HepG2 (cell line): Measurements from ENCODE around the gene RELL2. TPM values are rescaled to one million over a fixed set of nuclear protein-coding genes. Genes with fewer than 3 reads are reported as not detected.

Source experiments
- EZH2 ChIP-seq: conservative IDR thresholded peaks from 2 replicates; pipeline ENCODE4 v1.6.1; 2012; ENCODE audit warnings: mild to moderate bottlenecking, low read depth, low read length, moderate library complexity
- FOXM1 ChIP-seq: sonication (generic); formaldehyde crosslinking; IDR thresholded peaks from 2 replicates; pipeline ENCODE4 v1.5.0; 2020; ENCODE audit warnings: missing genetic modification reagents
- PCBP1 ChIP-seq: fragments of 200-400 bp; formaldehyde crosslinking; IDR thresholded peaks from 2 replicates; pipeline ENCODE4 v1.6.1; 2017; ENCODE audit warnings: mild to moderate bottlenecking, low read depth, low read length, borderline replicate concordance
- SIN3B ChIP-seq: fragments of 150-350 bp; IDR thresholded peaks from 2 replicates; pipeline ENCODE4 v1.6.1; 2014; ENCODE audit warnings: low read length
- TARDBP ChIP-seq: sonication (generic); formaldehyde crosslinking; IDR thresholded peaks from 2 replicates; pipeline ENCODE4 v1.8.0; 2022; ENCODE audit warnings: mild to moderate bottlenecking, missing genetic modification reagents
- THAP8 ChIP-seq: sonication (generic); formaldehyde crosslinking; IDR thresholded peaks from 2 replicates; pipeline ENCODE4 v1.5.1; 2020; ENCODE audit warnings: missing genetic modification reagents, mild to moderate bottlenecking, borderline replicate concordance
- ZKSCAN5 ChIP-seq: sonication (generic); formaldehyde crosslinking; IDR thresholded peaks from 2 replicates; pipeline ENCODE4 v1.5.1; 2020; ENCODE audit warnings: mild to moderate bottlenecking, missing genetic modification reagents
- ZNF264 ChIP-seq: sonication (generic); formaldehyde crosslinking; IDR thresholded peaks from 2 replicates; pipeline ENCODE4 v1.4.0; 2020; ENCODE audit warnings: missing genetic modification reagents
- ZNF276 ChIP-seq: sonication (generic); formaldehyde crosslinking; IDR thresholded peaks from 2 replicates; pipeline ENCODE4 v1.4.0; 2020; ENCODE audit warnings: mild to moderate bottlenecking, low read depth, missing genetic modification reagents
- ZNF354B ChIP-seq: sonication (generic); formaldehyde crosslinking; IDR thresholded peaks from 2 replicates; pipeline ENCODE4 v1.8.0; 2022; ENCODE audit warnings: mild to moderate bottlenecking, missing genetic modification reagents
- ZNF547 ChIP-seq: sonication (generic); formaldehyde crosslinking; IDR thresholded peaks from 2 replicates; pipeline ENCODE4 v1.5.1; 2020; ENCODE audit warnings: mild to moderate bottlenecking, missing genetic modification reagents
- polyA plus RNA-seq, 8 experiments: library from polyadenylated mRNA; depleted of rRNA in 3 of 8; stranded (reverse) in 7 of 8; unstranded in 1 of 8; fragments of >200 nt; fragmentation: Illumina TruSeq in 4 of 8; extraction: Trizol in 4 of 8; gene quantifications; 2 replicates each; pipeline versions ENCODE4 v1.2.1 to v1.2.3, GENCODE V29; 2011 to 2016; ENCODE audit warnings: low read depth in 4 of 8, missing spikeins in 1 of 8, mixed read lengths in 1 of 8; ENCODE audit not compliant: insufficient read depth in 1 of 8
- total RNA-seq, 5 experiments: library from RNA; depleted of rRNA; stranded (reverse); fragments of >200 nt; fragmentation: Illumina TruSeq; extraction: Trizol; gene quantifications; 2 replicates each; pipeline ENCODE4 v1.2.3, GENCODE V29; 2016; ENCODE audit warnings: low read depth in 1 of 5
- TF ChIP-seq, protein P1 (sequence below): IDR thresholded peaks from 2 replicates; pipeline ENCODE4 v1.6.1; 2018; ENCODE audit warnings: missing genetic modification reagents
- TF ChIP-seq, protein P2 (sequence below): sonication (generic); formaldehyde crosslinking; IDR thresholded peaks from one replicate; pipeline ENCODE4 v1.5.1; 2020; ENCODE audit warnings: mild to moderate bottlenecking, missing genetic modification reagents; ENCODE audit errors: not compliant biosample characterization
- TF ChIP-seq, protein P3 (sequence below): sonication (generic); formaldehyde crosslinking; IDR thresholded peaks from 2 replicates; pipeline ENCODE4 v1.4.0; 2020; ENCODE audit warnings: missing genetic modification reagents, borderline replicate concordance

RELL2 gene
- total and polyA plus RNA-seq, 2 of the 13 experiments (the other 11 are each of a cell fraction or from before 2014, with no cell fraction given) = 6.4 to 8.3 TPM

- TF ChIP-seq TARDBP (CRISPR knock-in tag) (peak; percentile 78; the same call in 1 of the 2 replicates), PCBP1 (0 out of 2 replicates have a peak, but pooled peaks have one; percentile 46), ZNF547 (CRISPR knock-in tag) (no peak), THAP8 (CRISPR knock-in tag) (0 out of 2 replicates have a peak, but pooled peaks have one; percentile 60), ZKSCAN5 (no peak), SIN3B (0 out of 2 replicates have a peak, but pooled peaks have one; percentile 43), EZH2 (no peak), FOXM1 (CRISPR knock-in tag) (no peak), ZNF264 (CRISPR knock-in tag) (no peak; the same call in 1 of the 2 replicates), ZNF354B (CRISPR knock-in tag) (no peak), ZNF276 (0 out of 2 replicates have a peak, but pooled peaks have one; percentile 40)
- TF ChIP-seq, protein P1, sequence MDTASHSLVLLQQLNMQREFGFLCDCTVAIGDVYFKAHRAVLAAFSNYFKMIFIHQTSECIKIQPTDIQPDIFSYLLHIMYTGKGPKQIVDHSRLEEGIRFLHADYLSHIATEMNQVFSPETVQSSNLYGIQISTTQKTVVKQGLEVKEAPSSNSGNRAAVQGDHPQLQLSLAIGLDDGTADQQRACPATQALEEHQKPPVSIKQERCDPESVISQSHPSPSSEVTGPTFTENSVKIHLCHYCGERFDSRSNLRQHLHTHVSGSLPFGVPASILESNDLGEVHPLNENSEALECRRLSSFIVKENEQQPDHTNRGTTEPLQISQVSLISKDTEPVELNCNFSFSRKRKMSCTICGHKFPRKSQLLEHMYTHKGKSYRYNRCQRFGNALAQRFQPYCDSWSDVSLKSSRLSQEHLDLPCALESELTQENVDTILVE (CRISPR knock-in tag) = peak; percentile 57; the same call in 1 of the 2 replicates
- TF ChIP-seq, protein P2, sequence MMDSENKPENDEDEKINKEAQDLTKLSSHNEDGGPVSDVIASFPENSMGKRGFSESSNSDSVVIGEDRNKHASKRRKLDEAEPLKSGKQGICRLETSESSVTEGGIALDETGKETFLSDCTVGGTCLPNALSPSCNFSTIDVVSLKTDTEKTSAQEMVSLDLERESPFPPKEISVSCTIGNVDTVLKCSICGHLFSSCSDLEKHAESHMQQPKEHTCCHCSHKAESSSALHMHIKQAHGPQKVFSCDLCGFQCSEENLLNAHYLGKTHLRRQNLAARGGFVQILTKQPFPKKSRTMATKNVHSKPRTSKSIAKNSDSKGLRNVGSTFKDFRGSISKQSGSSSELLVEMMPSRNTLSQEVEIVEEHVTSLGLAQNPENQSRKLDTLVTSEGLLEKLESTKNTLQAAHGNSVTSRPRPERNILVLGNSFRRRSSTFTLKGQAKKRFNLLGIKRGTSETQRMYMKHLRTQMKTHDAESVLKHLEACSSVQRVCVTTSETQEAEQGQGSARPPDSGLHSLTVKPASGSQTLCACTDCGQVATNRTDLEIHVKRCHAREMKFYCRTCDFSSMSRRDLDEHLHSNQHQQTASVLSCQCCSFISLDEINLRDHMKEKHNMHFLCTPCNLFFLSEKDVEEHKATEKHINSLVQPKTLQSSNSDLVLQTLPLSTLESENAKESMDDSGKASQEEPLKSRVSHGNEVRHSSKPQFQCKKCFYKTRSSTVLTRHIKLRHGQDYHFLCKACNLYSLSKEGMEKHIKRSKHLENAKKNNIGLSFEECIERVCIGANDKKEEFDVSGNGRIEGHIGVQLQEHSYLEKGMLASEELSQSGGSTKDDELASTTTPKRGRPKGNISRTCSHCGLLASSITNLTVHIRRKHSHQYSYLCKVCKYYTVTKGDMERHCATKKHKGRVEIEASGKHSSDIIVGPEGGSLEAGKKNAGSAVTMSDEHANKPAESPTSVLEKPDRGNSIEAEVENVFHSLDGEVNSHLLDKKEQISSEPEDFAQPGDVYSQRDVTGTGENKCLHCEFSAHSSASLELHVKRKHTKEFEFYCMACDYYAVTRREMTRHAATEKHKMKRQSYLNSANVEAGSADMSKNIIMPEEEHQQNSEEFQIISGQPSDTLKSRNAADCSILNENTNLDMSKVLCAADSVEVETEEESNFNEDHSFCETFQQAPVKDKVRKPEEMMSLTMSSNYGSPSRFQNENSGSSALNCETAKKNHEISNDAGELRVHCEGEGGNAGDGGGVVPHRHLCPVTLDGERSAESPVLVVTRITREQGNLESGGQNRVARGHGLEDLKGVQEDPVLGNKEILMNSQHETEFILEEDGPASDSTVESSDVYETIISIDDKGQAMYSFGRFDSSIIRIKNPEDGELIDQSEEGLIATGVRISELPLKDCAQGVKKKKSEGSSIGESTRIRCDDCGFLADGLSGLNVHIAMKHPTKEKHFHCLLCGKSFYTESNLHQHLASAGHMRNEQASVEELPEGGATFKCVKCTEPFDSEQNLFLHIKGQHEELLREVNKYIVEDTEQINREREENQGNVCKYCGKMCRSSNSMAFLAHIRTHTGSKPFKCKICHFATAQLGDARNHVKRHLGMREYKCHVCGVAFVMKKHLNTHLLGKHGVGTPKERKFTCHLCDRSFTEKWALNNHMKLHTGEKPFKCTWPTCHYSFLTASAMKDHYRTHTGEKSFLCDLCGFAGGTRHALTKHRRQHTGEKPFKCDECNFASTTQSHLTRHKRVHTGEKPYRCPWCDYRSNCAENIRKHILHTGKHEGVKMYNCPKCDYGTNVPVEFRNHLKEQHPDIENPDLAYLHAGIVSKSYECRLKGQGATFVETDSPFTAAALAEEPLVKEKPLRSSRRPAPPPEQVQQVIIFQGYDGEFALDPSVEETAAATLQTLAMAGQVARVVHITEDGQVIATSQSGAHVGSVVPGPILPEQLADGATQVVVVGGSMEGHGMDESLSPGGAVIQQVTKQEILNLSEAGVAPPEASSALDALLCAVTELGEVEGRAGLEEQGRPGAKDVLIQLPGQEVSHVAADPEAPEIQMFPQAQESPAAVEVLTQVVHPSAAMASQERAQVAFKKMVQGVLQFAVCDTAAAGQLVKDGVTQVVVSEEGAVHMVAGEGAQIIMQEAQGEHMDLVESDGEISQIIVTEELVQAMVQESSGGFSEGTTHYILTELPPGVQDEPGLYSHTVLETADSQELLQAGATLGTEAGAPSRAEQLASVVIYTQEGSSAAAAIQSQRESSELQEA = no peak
- TF ChIP-seq, protein P3, sequence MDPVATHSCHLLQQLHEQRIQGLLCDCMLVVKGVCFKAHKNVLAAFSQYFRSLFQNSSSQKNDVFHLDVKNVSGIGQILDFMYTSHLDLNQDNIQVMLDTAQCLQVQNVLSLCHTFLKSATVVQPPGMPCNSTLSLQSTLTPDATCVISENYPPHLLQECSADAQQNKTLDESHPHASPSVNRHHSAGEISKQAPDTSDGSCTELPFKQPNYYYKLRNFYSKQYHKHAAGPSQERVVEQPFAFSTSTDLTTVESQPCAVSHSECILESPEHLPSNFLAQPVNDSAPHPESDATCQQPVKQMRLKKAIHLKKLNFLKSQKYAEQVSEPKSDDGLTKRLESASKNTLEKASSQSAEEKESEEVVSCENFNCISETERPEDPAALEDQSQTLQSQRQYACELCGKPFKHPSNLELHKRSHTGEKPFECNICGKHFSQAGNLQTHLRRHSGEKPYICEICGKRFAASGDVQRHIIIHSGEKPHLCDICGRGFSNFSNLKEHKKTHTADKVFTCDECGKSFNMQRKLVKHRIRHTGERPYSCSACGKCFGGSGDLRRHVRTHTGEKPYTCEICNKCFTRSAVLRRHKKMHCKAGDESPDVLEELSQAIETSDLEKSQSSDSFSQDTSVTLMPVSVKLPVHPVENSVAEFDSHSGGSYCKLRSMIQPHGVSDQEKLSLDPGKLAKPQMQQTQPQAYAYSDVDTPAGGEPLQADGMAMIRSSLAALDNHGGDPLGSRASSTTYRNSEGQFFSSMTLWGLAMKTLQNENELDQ (CRISPR knock-in tag) = no peak
These were observed 17.8 kb upstream of the RELL2 start, which contains the start of gene DIAPH1 (continued) for GRCh38 chr5:141618804-141619554.
